GM20431 (cell line): ENCODE data around the gene ERG.

ENCODE experiments used
- in situ Hi-C: fragments of 300-500 bp; cut with MseI, MboI; formaldehyde crosslinking; loops from one replicate; pipeline ENCODE4 v1.15.0; 2020; ENCODE audit warnings: low sequenced_read_pairs; ENCODE audit not compliant: unreplicated experiment

ERG gene

GRCh38 chr21:38498057-38498833 is at the start of gene ERG:
Gene ERG (minus strand): TSS chr21:38498477. CDS start chr21:38498380, 97 bp downstream.
- in situ Hi-C loops: no loop called here

GRCh38 chr21:38544661-38545060 is 46.4 kb upstream of the ERG start:
- in situ Hi-C loops: no loop called here

- in situ Hi-C loops: no loop called here
These were observed 44.0 kb upstream of the ERG start for GRCh38 chr21:38542263-38542662.

- in situ Hi-C loops: no loop called here
These were observed 40.1 kb upstream of the ERG start for GRCh38 chr21:38538353-38538752.

GRCh38 chr21:38534591-38534990 is 36.3 kb upstream of the ERG start:
- in situ Hi-C loops: no loop called here

- in situ Hi-C loops: no loop called here
These were observed 35.6 kb upstream of the ERG start for GRCh38 chr21:38533887-38534286.

- in situ Hi-C loops: no loop called here
These were observed 33.3 kb upstream of the ERG start for GRCh38 chr21:38531591-38531990.

GRCh38 chr21:38531039-38531541 is 32.8 kb upstream of the ERG start:
- in situ Hi-C loops: no loop called here

GRCh38 chr21:38527737-38528136 is 29.5 kb upstream of the ERG start:
- in situ Hi-C loops: no loop called here

- in situ Hi-C loops: no loop called here
These were observed 27.2 kb upstream of the ERG start for GRCh38 chr21:38525454-38525853.

- in situ Hi-C loops: no loop called here
These were observed 26.2 kb upstream of the ERG start for GRCh38 chr21:38524168-38525153.

- in situ Hi-C loops: no loop called here
These were observed 22.2 kb upstream of the ERG start for GRCh38 chr21:38520511-38520910.

GRCh38 chr21:38511662-38512243 is 13.5 kb upstream of the ERG start:
- in situ Hi-C loops: no loop called here

- in situ Hi-C loops: no loop called here
These were observed 12.9 kb upstream of the ERG start for GRCh38 chr21:38511198-38511597.

GRCh38 chr21:38507374-38507942 is 9.2 kb upstream of the ERG start:
- in situ Hi-C loops: no loop called here

- in situ Hi-C loops: no loop called here
These were observed 8.5 kb upstream of the ERG start for GRCh38 chr21:38506661-38507281.

GRCh38 chr21:38505654-38506523 is 7.6 kb upstream of the ERG start:
- in situ Hi-C loops: no loop called here

- in situ Hi-C loops: no loop called here
These were observed 5.8 kb upstream of the ERG start for GRCh38 chr21:38504066-38504465.

- in situ Hi-C loops: no loop called here
These were observed 5.3 kb upstream of the ERG start for GRCh38 chr21:38503583-38503982.
